HL-60 (cell line): Measurements from ENCODE around the gene ANKS1B.

ENCODE experiments used
- CTCF ChIP-seq: IDR thresholded peaks from one replicate; pipeline ENCODE4 v1.5.1; 2011; ENCODE audit warnings: low read length, control low read depth, inconsistent platforms; ENCODE audit not compliant: insufficient read depth
- GABPA ChIP-seq: IDR thresholded peaks from 2 replicates; pipeline ENCODE4 v1.6.1; 2012; ENCODE audit warnings: low read depth
- POLR2AphosphoS5 ChIP-seq: IDR thresholded peaks from 2 replicates; pipeline ENCODE4 v1.6.1; 2012; ENCODE audit warnings: low read depth
- SPI1 ChIP-seq: IDR thresholded peaks from 2 replicates; pipeline ENCODE4 v1.6.1; 2012; ENCODE audit warnings: low read depth, mild to moderate bottlenecking, borderline replicate concordance

- TF ChIP-seq CTCF (no peak), SPI1 (no peak), GABPA (no peak), POLR2AphosphoS5 (no peak)
Observed at GRCh38 chr12:99249543-99249942, 735.2 kb downstream of the ANKS1B start.
